BE2C (cell line): ENCODE measurements around the gene GLYATL1.

ENCODE experiments used
- DNase-seq: peaks from one replicate; pipeline ENCODE4 v3.0.0-alpha.2; 2020
- H3K27me3 ChIP-seq: fragments of 250-450 bp; sonication (Bioruptor Pico); 2 replicates; pipeline ENCODE4 v1.5.1; 2020; ENCODE audit warnings: mild to moderate bottlenecking
- H3K36me3 ChIP-seq: fragments of 250-450 bp; sonication (Bioruptor Pico); 2 replicates; pipeline ENCODE4 v1.5.1; 2020; ENCODE audit warnings: mild to moderate bottlenecking
- H3K4me1 ChIP-seq: fragments of 250-450 bp; sonication (Bioruptor Pico); 2 replicates; pipeline ENCODE4 v1.5.1; 2020
- H3K4me3 ChIP-seq: 2 replicates; pipeline ENCODE4 v1.5.1; 2011; ENCODE audit warnings: low read depth, low read length
- H3K9me3 ChIP-seq: fragments of 250-450 bp; sonication (Bioruptor Pico); 2 replicates; pipeline ENCODE4 v1.5.1; 2020
- CTCF ChIP-seq: IDR thresholded peaks from 2 replicates; pipeline ENCODE4 v1.5.1; 2012; ENCODE audit warnings: mild to moderate bottlenecking, low read depth, low read length

Gene GLYATL1

GRCh38 chr11:58922479-58922878 is 16.8 kb upstream of the GLYATL1 start:
- no peaks in the 10 kb centered on the region for H3K27me3 ChIP-seq
- no peak for DNase-seq
- H3K4me3 ChIP-seq, result no peak overlapping the region
- H3K36me3 ChIP-seq, result no peaks in the 10 kb centered on the region
- no peaks in the 10 kb centered on the region for H3K4me1 ChIP-seq
- no peaks in the 10 kb centered on the region for H3K9me3 ChIP-seq
- no peak for TF ChIP-seq CTCF

- TF ChIP-seq CTCF, result peak; percentile 48
- Histone ChIP-seq H3K4me3 (no peak overlapping the region), H3K36me3 (no peaks in the 10 kb centered on the region), H3K4me1 (no peaks in the 10 kb centered on the region), H3K9me3 (no peaks in the 10 kb centered on the region), H3K27me3 (no peaks in the 10 kb centered on the region)
- no peak for DNase-seq
These were observed 15.9 kb upstream of the GLYATL1 start for GRCh38 chr11:58923300-58923788.

GRCh38 chr11:58924230-58924629 is 15.1 kb upstream of the GLYATL1 start:
- H3K36me3 ChIP-seq, result no peaks in the 10 kb centered on the region
- no peak for DNase-seq
- TF ChIP-seq CTCF, result no peak
- H3K27me3 ChIP-seq, result no peaks in the 10 kb centered on the region
- no peaks in the 10 kb centered on the region for H3K4me1 ChIP-seq
- no peak overlapping the region for H3K4me3 ChIP-seq
- H3K9me3 ChIP-seq, result no peaks in the 10 kb centered on the region

- no peak overlapping the region for H3K4me3 ChIP-seq
- no peak for DNase-seq
- no peaks in the 10 kb centered on the region for H3K36me3 ChIP-seq
- no peak for TF ChIP-seq CTCF
- no peaks in the 10 kb centered on the region for H3K4me1 ChIP-seq
- H3K9me3 ChIP-seq, result no peaks in the 10 kb centered on the region
- H3K27me3 ChIP-seq, result no peaks in the 10 kb centered on the region
These were observed 13.0 kb upstream of the GLYATL1 start for GRCh38 chr11:58926251-58926650.

GRCh38 chr11:58926695-58927094 is 12.6 kb upstream of the GLYATL1 start:
- Histone ChIP-seq H3K4me3 (no peak overlapping the region), H3K36me3 (no peaks in the 10 kb centered on the region), H3K27me3 (no peaks in the 10 kb centered on the region), H3K4me1 (no peaks in the 10 kb centered on the region), H3K9me3 (no peaks in the 10 kb centered on the region)
- TF ChIP-seq CTCF, result no peak
- no peak for DNase-seq

GRCh38 chr11:58927393-58928106 is 11.7 kb upstream of the GLYATL1 start:
- Histone ChIP-seq H3K36me3 (no peaks in the 10 kb centered on the region), H3K9me3 (no peaks in the 10 kb centered on the region), H3K4me1 (no peaks in the 10 kb centered on the region), H3K4me3 (peak overlapping the region; percentile 20; the same call in 1 of the 2 replicates), H3K27me3 (no peaks in the 10 kb centered on the region)
- no peak for TF ChIP-seq CTCF
- peak; percentile 67 for DNase-seq
